ENCODE measurements around the gene TOPORS.
"Not testable (repeated sequence)": the region's sequence is repeated elsewhere in the genome, so short reads cannot be mapped to it uniquely, and the experiment has no call there.

Gene TOPORS

GRCh38 chr9:32552172-32552872, at the start of gene TOPORS, which contains the start of gene SMIM27:
TOPORS (minus strand) TSS chr9:32552586; CDS start chr9:32552436, 150 bp downstream.
SMIM27 (plus strand) TSS chr9:32552327; CDS start chr9:32552435, 108 bp downstream.
- Mint-ChIP-seq H3K4me1 (peaks cover 23% of the 10 kb centered on the region), H3K27me3 (no peaks in the 10 kb centered on the region), H3K4me3 (peak within 1 kb of the TSS; percentile 99), H3K36me3 (peaks cover 1% of the 10 kb centered on the region), H3K27ac (peak within 1 kb of the TSS; percentile 97), H3K9me3 (no peaks in the 10 kb centered on the region)
- peak; percentile 81 to 82 for DNase-seq (ENCODE audit: low spot score in 2 of 2)
- ATAC-seq (ENCODE audit: low read depth): peak; percentile 69

DNA sequence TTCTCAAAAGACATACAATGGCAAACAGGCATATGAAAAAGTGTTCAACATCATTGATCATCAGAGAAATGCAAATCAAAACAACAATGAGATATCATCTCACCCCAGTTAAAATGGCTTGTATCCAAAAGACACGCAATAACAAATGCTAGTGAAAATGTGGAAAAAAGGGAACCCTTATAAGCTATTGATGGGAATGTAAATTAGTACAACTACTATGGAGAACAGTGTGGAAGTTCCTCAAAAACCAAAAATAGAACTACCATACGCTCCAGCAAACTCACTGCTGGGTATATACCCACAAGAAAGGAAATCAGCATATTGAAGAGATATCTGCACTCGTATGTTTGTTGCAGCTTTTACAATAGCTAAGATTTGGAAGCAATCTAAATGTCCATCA, 46.6 kb upstream of the TOPORS start:
- not testable (repeated sequence) for H3K27me3 Mint-ChIP-seq; H3K9me3 Mint-ChIP-seq; ATAC-seq (ENCODE audit: low read depth); H3K27ac Mint-ChIP-seq; DNase-seq (ENCODE audit: low spot score in 2 of 2); H3K4me3 Mint-ChIP-seq; H3K36me3 Mint-ChIP-seq
- H3K4me1 Mint-ChIP-seq: peaks cover 10% of the 10 kb centered on the region

DNA sequence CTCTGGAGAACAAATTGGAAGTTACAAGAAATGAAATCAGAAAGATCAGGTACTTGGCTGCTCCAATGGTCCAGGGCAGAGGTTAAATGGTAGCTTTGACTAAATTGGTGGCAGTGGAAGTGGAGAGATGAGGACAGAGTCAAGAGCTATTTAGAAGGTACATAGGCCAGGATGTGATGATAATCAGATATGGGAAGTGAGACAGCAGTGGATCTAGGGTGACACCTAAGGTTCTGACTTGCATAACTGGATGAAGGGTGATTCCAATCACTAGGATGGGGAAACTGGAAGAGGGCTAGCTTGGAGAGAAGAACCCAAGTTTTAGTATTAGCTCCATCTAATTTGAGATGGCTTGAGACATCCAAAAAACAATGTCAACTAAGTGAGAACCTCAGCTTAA, 44.5 kb upstream of the TOPORS start:
- Mint-ChIP-seq H3K9me3 (no peaks in the 10 kb centered on the region), H3K27ac (no peak overlapping the region), H3K27me3 (peaks cover 2% of the 10 kb centered on the region), H3K36me3 (no peaks in the 10 kb centered on the region), H3K4me1 (peaks cover 10% of the 10 kb centered on the region), H3K4me3 (no peak overlapping the region)
- ATAC-seq (ENCODE audit: low read depth) (no peak), DNase-seq (ENCODE audit: low spot score in 2 of 2) (no peak)

- no peaks in the 10 kb centered on the region for H3K36me3 Mint-ChIP-seq
- no peaks in the 10 kb centered on the region for H3K9me3 Mint-ChIP-seq
- H3K4me3 Mint-ChIP-seq: no peak overlapping the region
- peaks cover 2% of the 10 kb centered on the region for H3K27me3 Mint-ChIP-seq
- no peak for ATAC-seq (ENCODE audit: low read depth)
- H3K4me1 Mint-ChIP-seq: peaks cover 10% of the 10 kb centered on the region
- H3K27ac Mint-ChIP-seq: no peak overlapping the region
- DNase-seq (ENCODE audit: low spot score in 2 of 2): no peak
Measured at GRCh38 chr9:32596096-32596865, 43.9 kb upstream of the TOPORS start.

GRCh38 chr9:32590898-32591297, 38.5 kb upstream of the TOPORS start:
- ATAC-seq (ENCODE audit: low read depth) (no peak), DNase-seq (ENCODE audit: low spot score in 2 of 2) (no peak)
- no peak overlapping the region for H3K27ac Mint-ChIP-seq
- no peaks in the 10 kb centered on the region for H3K4me1 Mint-ChIP-seq
- no peaks in the 10 kb centered on the region for H3K36me3 Mint-ChIP-seq
- no peak overlapping the region for H3K4me3 Mint-ChIP-seq
- H3K27me3 Mint-ChIP-seq: peaks cover 6% of the 10 kb centered on the region
- no peaks in the 10 kb centered on the region for H3K9me3 Mint-ChIP-seq

DNA sequence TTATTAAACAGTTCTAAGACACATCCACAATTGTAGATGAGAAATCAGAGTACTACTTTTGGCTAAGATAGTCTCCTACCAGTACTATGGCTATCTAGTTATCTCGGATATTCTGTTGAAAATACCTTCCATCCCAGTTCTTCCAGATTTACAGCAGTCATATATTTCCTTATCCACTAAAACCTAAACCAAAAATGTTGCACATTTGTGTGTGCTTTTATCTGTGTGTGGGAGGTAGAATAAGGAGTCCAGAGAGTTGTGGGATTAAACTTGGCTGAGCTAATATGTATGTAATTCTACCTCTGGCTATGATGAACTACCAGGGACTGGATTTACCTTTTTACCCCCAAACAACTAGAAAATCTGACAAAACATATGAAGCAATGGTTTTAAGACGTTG, 38.1 kb upstream of the TOPORS start:
- Mint-ChIP-seq H3K4me1 (no peaks in the 10 kb centered on the region), H3K27ac (no peak overlapping the region), H3K36me3 (no peaks in the 10 kb centered on the region), H3K27me3 (peaks cover 8% of the 10 kb centered on the region), H3K9me3 (no peaks in the 10 kb centered on the region), H3K4me3 (no peak overlapping the region)
- no peak for DNase-seq (ENCODE audit: low spot score in 2 of 2)
- no peak for ATAC-seq (ENCODE audit: low read depth)

DNA sequence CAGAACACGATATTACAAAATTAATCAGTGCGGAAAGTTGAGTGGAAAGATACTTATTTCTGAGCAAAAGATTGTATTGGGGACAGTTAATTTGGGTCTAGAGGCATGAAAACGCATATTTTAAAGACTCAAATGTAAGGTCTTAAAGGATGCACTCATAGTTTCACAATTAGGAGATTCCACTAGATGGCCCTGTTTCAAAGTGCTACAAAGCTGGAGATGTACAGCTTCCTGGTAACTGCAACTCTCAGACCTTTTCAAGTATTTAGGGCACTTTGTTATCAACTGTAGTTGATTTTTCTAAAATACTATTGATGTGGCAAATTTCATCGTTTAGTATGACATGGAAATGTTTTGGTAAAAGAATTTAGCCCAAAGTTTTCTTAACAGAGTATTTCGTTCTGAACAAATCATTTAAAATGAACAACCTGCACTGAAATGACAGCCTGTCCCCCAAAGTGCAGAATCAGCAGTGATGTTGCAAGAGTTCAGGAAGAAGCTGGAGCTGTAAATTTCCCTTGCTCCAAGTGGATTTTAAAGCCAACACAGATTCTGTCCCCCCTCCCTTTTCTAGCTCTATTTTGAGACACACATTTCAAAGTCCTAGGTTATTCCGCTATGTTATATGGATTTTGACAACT, 36.8 kb upstream of the TOPORS start:
- peak; percentile 60 for ATAC-seq (ENCODE audit: low read depth)
- Mint-ChIP-seq H3K4me3 (no peak overlapping the region), H3K27me3 (peaks cover 9% of the 10 kb centered on the region), H3K4me1 (no peaks in the 10 kb centered on the region), H3K36me3 (no peaks in the 10 kb centered on the region), H3K27ac (no peak overlapping the region), H3K9me3 (no peaks in the 10 kb centered on the region)
- no peak for DNase-seq (ENCODE audit: low spot score in 2 of 2)

GRCh38 chr9:32587901-32588300, 35.5 kb upstream of the TOPORS start:
- no peak for DNase-seq (ENCODE audit: low spot score in 2 of 2)
- Mint-ChIP-seq H3K36me3 (no peaks in the 10 kb centered on the region), H3K9me3 (no peaks in the 10 kb centered on the region), H3K27me3 (peaks cover 9% of the 10 kb centered on the region), H3K27ac (no peak overlapping the region), H3K4me1 (no peaks in the 10 kb centered on the region), H3K4me3 (no peak overlapping the region)
- no peak for ATAC-seq (ENCODE audit: low read depth)

DNA sequence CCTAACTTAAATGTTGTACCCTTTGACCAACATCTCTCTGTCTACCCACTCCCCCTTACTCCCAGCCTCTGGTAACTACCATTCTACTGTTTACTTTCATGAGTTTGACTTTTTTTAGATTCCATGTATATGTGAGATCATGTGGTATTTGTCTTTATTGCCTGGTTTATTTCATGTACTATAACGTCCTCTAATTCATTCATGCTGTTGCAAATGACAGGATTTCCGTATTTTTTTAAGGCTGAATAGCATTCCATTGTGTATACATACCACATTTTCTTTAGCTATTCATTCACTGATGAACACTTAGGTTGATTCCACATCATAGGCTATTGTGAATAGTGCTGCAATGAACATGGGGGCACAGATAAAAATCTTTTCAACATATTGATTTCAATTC, 32.4 kb upstream of the TOPORS start:
- no peak overlapping the region for H3K4me3 Mint-ChIP-seq
- no peaks in the 10 kb centered on the region for H3K4me1 Mint-ChIP-seq
- DNase-seq (ENCODE audit: low spot score in 2 of 2): no peak
- H3K9me3 Mint-ChIP-seq: no peaks in the 10 kb centered on the region
- no peaks in the 10 kb centered on the region for H3K36me3 Mint-ChIP-seq
- peaks cover 11% of the 10 kb centered on the region for H3K27me3 Mint-ChIP-seq
- no peak for ATAC-seq (ENCODE audit: low read depth)
- no peak overlapping the region for H3K27ac Mint-ChIP-seq

- peak; percentile 57 for ATAC-seq (ENCODE audit: low read depth)
- H3K27ac Mint-ChIP-seq: no peak overlapping the region
- H3K4me3 Mint-ChIP-seq: no peak overlapping the region
- H3K4me1 Mint-ChIP-seq: no peaks in the 10 kb centered on the region
- H3K27me3 Mint-ChIP-seq: peaks cover 5% of the 10 kb centered on the region
- no peaks in the 10 kb centered on the region for H3K9me3 Mint-ChIP-seq
- DNase-seq (ENCODE audit: low spot score in 2 of 2): peak in 1 of 2 donors; percentile 52
- H3K36me3 Mint-ChIP-seq: no peaks in the 10 kb centered on the region
Measured at GRCh38 chr9:32581512-32582143, 29.2 kb upstream of the TOPORS start.

- no peak for ATAC-seq (ENCODE audit: low read depth)
- no peaks in the 10 kb centered on the region for H3K4me1 Mint-ChIP-seq
- H3K9me3 Mint-ChIP-seq: no peaks in the 10 kb centered on the region
- H3K4me3 Mint-ChIP-seq: no peak overlapping the region
- no peak for DNase-seq (ENCODE audit: low spot score in 2 of 2)
- H3K27ac Mint-ChIP-seq: no peak overlapping the region
- peaks cover 3% of the 10 kb centered on the region for H3K27me3 Mint-ChIP-seq
- no peaks in the 10 kb centered on the region for H3K36me3 Mint-ChIP-seq
Measured at GRCh38 chr9:32580631-32581300, 28.4 kb upstream of the TOPORS start.

DNA sequence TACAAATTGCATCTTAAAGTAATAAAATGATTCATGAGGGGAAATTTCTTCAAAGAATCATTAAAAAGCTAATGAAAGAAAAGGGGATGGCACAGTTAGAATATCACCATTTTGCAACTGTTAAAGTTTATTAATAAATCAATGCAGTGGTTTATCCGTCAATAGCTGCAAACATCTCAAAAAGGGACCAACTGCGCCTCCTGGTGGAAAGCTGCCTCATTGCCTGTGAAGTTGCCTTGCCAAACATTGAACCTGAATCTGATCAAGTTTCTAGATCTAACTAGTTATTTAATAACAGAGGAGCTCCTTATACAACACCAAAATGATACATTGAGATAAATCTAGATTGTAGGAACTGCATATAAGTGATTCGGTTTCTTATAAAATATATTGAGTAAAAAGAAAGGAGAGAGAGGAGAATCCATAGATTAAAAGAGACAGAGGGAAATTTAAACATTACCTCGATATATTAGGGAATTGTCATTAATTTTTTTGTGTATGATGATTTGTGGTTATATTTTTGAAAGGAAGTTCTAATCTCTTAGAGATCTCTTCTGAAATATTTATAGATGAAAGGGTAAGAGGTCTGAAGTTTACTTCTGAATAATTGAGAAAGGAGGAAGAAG, 27.4 kb upstream of the TOPORS start:
- H3K27ac Mint-ChIP-seq: no peak overlapping the region
- H3K36me3 Mint-ChIP-seq: no peaks in the 10 kb centered on the region
- H3K27me3 Mint-ChIP-seq: peaks cover 3% of the 10 kb centered on the region
- peak; percentile 65 for ATAC-seq (ENCODE audit: low read depth)
- peak; percentile 74 to 76 for DNase-seq (ENCODE audit: low spot score in 2 of 2)
- no peak overlapping the region for H3K4me3 Mint-ChIP-seq
- no peaks in the 10 kb centered on the region for H3K9me3 Mint-ChIP-seq
- H3K4me1 Mint-ChIP-seq: no peaks in the 10 kb centered on the region

GRCh38 chr9:32578976-32579375, 26.6 kb upstream of the TOPORS start:
- Mint-ChIP-seq H3K4me3 (no peak overlapping the region), H3K36me3 (no peaks in the 10 kb centered on the region), H3K27ac (no peak overlapping the region), H3K4me1 (no peaks in the 10 kb centered on the region), H3K9me3 (no peaks in the 10 kb centered on the region), H3K27me3 (peaks cover 2% of the 10 kb centered on the region)
- DNase-seq (ENCODE audit: low spot score in 2 of 2): no peak
- no peak for ATAC-seq (ENCODE audit: low read depth)

Data from memory B cell (primary cell).